ENCODE data around the gene LANCL2. TPM values are rescaled to one million over a fixed set of nuclear protein-coding genes. Genes with fewer than 3 reads are reported as not detected.

The LANCL2 gene
- 1 to 10 TPM; 7.7 to 9.0 TPM for total RNA-seq

GRCh38 chr7:55365205-55365674 lies at the start of gene LANCL2:
TSS of gene LANCL2 (plus strand) at chr7:55365337. CDS start at chr7:55366026, 689 bp downstream.

Other genes with a start within 250 kb of the LANCL2 start
- 10 to 100 TPM; 59.2 to 61.7 TPM for gene VOPP1, start 207.2 kb downstream of the LANCL2 start, total RNA-seq